Endothelial cell of umbilical vein (primary cell): ENCODE measurements around the gene PSMB8. TPM values are rescaled to one million over a fixed set of nuclear protein-coding genes. Genes with fewer than 3 reads are reported as not detected.

Source experiments
- BruUV-seq: library from RNA; stranded (reverse); fragments of 400-500 nt; replicated peaks from 2 replicates; lab custom pipeline; 2021; lab: Mats Ljungman, UMichigan
- CTCF ChIA-PET: fragments of 300-600, 350-600 bp; sonication (Branson Sonifier 250); formaldehyde crosslinking; loops from one replicate; lab custom pipeline; 2021; ENCODE audit warnings: antibody characterized with exemption, inconsistent platforms; lab: Charles Lee
- POLR2A ChIA-PET: fragments of 300-600, 350-600 bp; sonication (Branson Sonifier 250); formaldehyde crosslinking; loops from one replicate; lab custom pipeline; 2021; ENCODE audit warnings: antibody characterized with exemption, inconsistent platforms; lab: Charles Lee
- DNase-seq: peaks from one replicate; pipeline ENCODE4 v3.0.0-alpha.2; 2011; ENCODE audit warnings: low read depth, low spot score
- FAIRE-seq: peaks from 2 replicates; lab custom pipeline; 2011; peaks lifted over from hg19 to GRCh38; lab: Jason Lieb, UNC
- H2AFZ ChIP-seq: 2 replicates; pipeline ENCODE4 v1.6.0; 2012; ENCODE audit warnings: low read depth, low read length, control low read depth, inconsistent platforms
- H3K27ac ChIP-seq: 2 replicates; pipeline ENCODE4 v1.5.1; 2011; ENCODE audit warnings: low read depth, mild to moderate bottlenecking, control low read depth, low read length, moderate library complexity; ENCODE audit not compliant: insufficient read depth
- H3K27me3 ChIP-seq, 2 experiments: 2 replicates each; pipeline versions ENCODE4 v1.6.0 to v1.6.1; 2011; ENCODE audit warnings: low read length in 2 of 2, mixed read lengths in 1 of 2; ENCODE audit not compliant: control insufficient read depth in 2 of 2, insufficient read depth in 2 of 2
- H3K36me3 ChIP-seq, 2 experiments: 2 replicates in 1 of 2; 3 replicates in 1 of 2; pipeline ENCODE4 v1.5.1; 2011; ENCODE audit warnings: low read length in 2 of 2, mild to moderate bottlenecking in 1 of 2, moderate library complexity in 1 of 2; ENCODE audit not compliant: control insufficient read depth in 2 of 2, insufficient read depth in 2 of 2; ENCODE audit errors: extremely low read depth in 1 of 2
- H3K4me1 ChIP-seq: 3 replicates; pipeline ENCODE4 v1.5.1; 2011; ENCODE audit warnings: mild to moderate bottlenecking, low read length; ENCODE audit not compliant: control insufficient read depth, insufficient read depth; ENCODE audit errors: extremely low read depth
- H3K4me2 ChIP-seq: 2 replicates; pipeline ENCODE4 v1.6.1; 2011; ENCODE audit warnings: low read length, control low read depth, mixed read lengths; ENCODE audit not compliant: insufficient read depth
- H3K4me3 ChIP-seq, 3 experiments: fragments of 200-600 bp in 1 of 3; sonication (generic), shearing (Covaris generic) in 1 of 3; replicated peaks in 1 of 3; 2 replicates each; pipeline ENCODE4 v1.5.1; 2011 to 2016; ENCODE audit warnings: control low read depth in 3 of 3, low read length in 3 of 3, mild to moderate bottlenecking in 2 of 3, inconsistent platforms in 1 of 3, low read depth in 1 of 3, moderate library complexity in 1 of 3; ENCODE audit not compliant: insufficient read depth in 1 of 3
- H3K79me2 ChIP-seq: 2 replicates; pipeline ENCODE4 v1.6.0; 2012; ENCODE audit warnings: low read length, inconsistent platforms; ENCODE audit not compliant: control insufficient read depth, insufficient read depth
- H3K9ac ChIP-seq: replicated peaks from 2 replicates; pipeline ENCODE3; 2011; ENCODE audit warnings: low read length, control low read depth; ENCODE audit not compliant: insufficient read depth; ENCODE audit errors: extremely low read depth
- H3K9me1 ChIP-seq: replicated peaks from 3 replicates; pipeline ENCODE4 v1.6.0; 2011; ENCODE audit warnings: mild to moderate bottlenecking, low read length; ENCODE audit not compliant: control insufficient read depth, insufficient read depth; ENCODE audit errors: extremely low read depth
- H3K9me3 ChIP-seq: replicated peaks from 2 replicates; pipeline ENCODE4 v1.5.1; 2012; ENCODE audit warnings: low read length, inconsistent platforms; ENCODE audit not compliant: control insufficient read depth, insufficient read depth
- H4K20me1 ChIP-seq: replicated peaks from 2 replicates; pipeline ENCODE3; 2011; ENCODE audit warnings: mild to moderate bottlenecking, low read length; ENCODE audit not compliant: control insufficient read depth, insufficient read depth; ENCODE audit errors: extremely low read depth
- GATA2 ChIP-seq: IDR thresholded peaks from 2 replicates; pipeline ENCODE4 v1.7.0; 2011; ENCODE audit warnings: low read depth, mild to moderate bottlenecking, moderate library complexity, mixed read lengths, low read length; ENCODE audit not compliant: insufficient read length, insufficient read depth
- JUN ChIP-seq: IDR thresholded peaks from 2 replicates; pipeline ENCODE4 v1.6.1; 2011; ENCODE audit warnings: borderline replicate concordance, low read depth; ENCODE audit not compliant: insufficient read length, insufficient read depth
- MAX ChIP-seq: IDR thresholded peaks from 2 replicates; pipeline ENCODE4 v1.6.1; 2011; ENCODE audit not compliant: insufficient read depth, insufficient read length
- MYC ChIP-seq: IDR thresholded peaks from one replicate; pipeline ENCODE4 v1.6.1; 2011; ENCODE audit warnings: mild to moderate bottlenecking, low read depth, low read length
- POLR2A ChIP-seq: IDR thresholded peaks from 2 replicates; pipeline ENCODE4 v1.6.1; 2012; ENCODE audit warnings: low read depth, mild to moderate bottlenecking, control low read depth, low read length
- POLR2AphosphoS5 ChIP-seq: IDR thresholded peaks from 2 replicates; pipeline ENCODE4 v1.6.1; 2012; ENCODE audit warnings: low read depth, mild to moderate bottlenecking, control low read depth, low read length, moderate library complexity; ENCODE audit not compliant: insufficient read depth
- dilution Hi-C: fragments of 300-500 bp; cut with MboI; formaldehyde crosslinking; loops from one replicate; pipeline ENCODE4 v1.15.0; 2019; ENCODE audit warnings: low sequenced_read_pairs; ENCODE audit not compliant: extremely low pct_ligation_motif_present
- intact Hi-C: fragments of 100-400 bp; cut with micrococcal nuclease; formaldehyde crosslinking; loops from one replicate; pipeline ENCODE4 v1.10.0; 2022
- polyA plus RNA-seq, 4 experiments: library from polyadenylated mRNA; depleted of rRNA in 3 of 4; stranded (reverse) in 3 of 4; unstranded in 1 of 4; fragments of >200 nt; gene quantifications; 2 replicates each; pipeline versions ENCODE4 v1.2.1 to v1.2.3, GENCODE V29; 2011 to 2012; ENCODE audit warnings: missing spikeins in 1 of 4
- total RNA-seq: library from RNA; stranded (reverse); gene quantifications from 2 replicates; pipeline ENCODE4 v1.2.3, GENCODE V29; 2021

The PSMB8 gene
- total and polyA plus RNA-seq, 2 donors (not counting 3 experiments of a cell fraction or from before 2014, with no cell fraction given) = 40.1 to 49.4 TPM

GRCh38 chr6:32799168-32799567 is 44.7 kb downstream of the PSMB8 start:
- intact Hi-C loops = loop anchor here (5.0 to 10.0 kb wide), 3 partner anchors 97 to 754 kb away; no protein-coding TSS in a partner anchor
- FAIRE-seq = no peak
- Histone ChIP-seq H4K20me1 (no peaks in the 10 kb centered on the region), H3K36me3 (no peaks in the 10 kb centered on the region), H3K27me3 (peaks cover 37 to 68% of the 10 kb centered on the region in 2 experiments), H3K4me1 (no peaks in the 10 kb centered on the region), H3K9me3 (no peaks in the 10 kb centered on the region), H3K9me1 (no peaks in the 10 kb centered on the region), H3K4me2 (no peak overlapping the region), H3K27ac (no peak overlapping the region), H3K4me3 (no peak overlapping the region), H3K9ac (no peak overlapping the region), H3K79me2 (no peaks in the 10 kb centered on the region), H2AFZ (no peak overlapping the region)
- ChIA-PET POLR2A (no interaction called here), CTCF (interaction anchor here (0.8 to 6.2 kb wide), 9 partner anchors 9 to 383 kb away, joined by 3 to 63 read pairs (median 4); partner anchors contain the start of genes PSMB9 and TAP1)
- DNase-seq = no peak
- TF ChIP-seq MAX = no peak
- TF ChIP-seq POLR2A = no peak
- no peak for TF ChIP-seq JUN
- TF ChIP-seq GATA2 = no peak
- TF ChIP-seq POLR2AphosphoS5 = no peak
- TF ChIP-seq MYC = no peak
- dilution Hi-C loops = no loop called here
- BruUV-seq = no TSS peak
